H1 (cell line): ENCODE data around the gene TMED9. TPM values are rescaled to one million over a fixed set of nuclear protein-coding genes. Genes with fewer than 3 reads are reported as not detected.

Source experiments
- CTCF ChIA-PET: fragments of 300-600 bp; sonication (Branson Sonifier 250); formaldehyde crosslinking; loops from one replicate; lab custom pipeline; 2021; ENCODE audit not compliant: partially characterized antibody; lab: Charles Lee
- POLR2A ChIA-PET: fragments of 300-600 bp; sonication (Branson Sonifier 250); formaldehyde crosslinking; loops from one replicate; lab custom pipeline; 2021; ENCODE audit warnings: inconsistent platforms; ENCODE audit not compliant: partially characterized antibody; lab: Charles Lee
- DNase-seq, 2 experiments: peaks; one replicate each; pipeline versions ENCODE4 v3.0.0 to v3.0.0-alpha.2; 2010 to 2022; ENCODE audit warnings: low spot score in 2 of 2, low read depth in 1 of 2, mixed read lengths in 1 of 2
- FAIRE-seq: peaks from 2 replicates; lab custom pipeline; 2011; peaks lifted over from hg19 to GRCh38; lab: Jason Lieb, UNC
- H2AFZ ChIP-seq: 2 replicates; pipeline ENCODE4 v1.8.1; 2012; ENCODE audit warnings: low read length, inconsistent platforms
- H2AK5ac ChIP-seq: 2 replicates; pipeline ENCODE4 v1.6.1; 2013; ENCODE audit warnings: low read depth, low read length
- H2BK120ac ChIP-seq: replicated peaks from 2 replicates; pipeline ENCODE3; 2013; ENCODE audit warnings: low read depth, low read length, inconsistent platforms
- H2BK12ac ChIP-seq: 2 replicates; pipeline ENCODE4 v1.6.1; 2013; ENCODE audit warnings: low read depth, low read length
- H2BK15ac ChIP-seq: 2 replicates; pipeline ENCODE4 v1.6.1; 2013; ENCODE audit warnings: low read length
- H2BK20ac ChIP-seq: 2 replicates; pipeline ENCODE4 v1.6.1; 2013; ENCODE audit warnings: low read length
- H2BK5ac ChIP-seq: 2 replicates; pipeline ENCODE4 v1.6.1; 2013; ENCODE audit warnings: low read depth, low read length
- H3K14ac ChIP-seq: 2 replicates; pipeline ENCODE4 v1.6.1; 2013; ENCODE audit warnings: inconsistent platforms; ENCODE audit not compliant: insufficient read length
- H3K18ac ChIP-seq: 2 replicates; pipeline ENCODE4 v1.6.1; 2013; ENCODE audit warnings: low read length; ENCODE audit errors: extremely low read depth
- H3K23ac ChIP-seq: 2 replicates; pipeline ENCODE4 v1.6.1; 2013; ENCODE audit warnings: inconsistent platforms; ENCODE audit not compliant: insufficient read length
- H3K23me2 ChIP-seq: 2 replicates; pipeline ENCODE4 v1.6.1; 2013; ENCODE audit warnings: low read depth, low read length
- H3K27ac ChIP-seq: 2 replicates; pipeline ENCODE4 v1.6.1; 2011; ENCODE audit warnings: low read depth, low read length, inconsistent platforms
- H3K27me3 ChIP-seq, 4 experiments: replicated peaks in 1 of 4; 1 replicate in 1 of 4; 2 replicates in 3 of 4; pipeline versions ENCODE4 v1.6.1 to v1.8.1; 2011 to 2013; ENCODE audit warnings: low read length in 3 of 4, mild to moderate bottlenecking in 3 of 4, inconsistent platforms in 2 of 4, mixed read lengths in 2 of 4, moderate library complexity in 1 of 4; ENCODE audit not compliant: control insufficient read depth in 3 of 4, insufficient read depth in 3 of 4; ENCODE audit errors: extremely low read depth in 1 of 4
- H3K36me3 ChIP-seq, 4 experiments: 2 replicates each; pipeline versions ENCODE4 v1.6.1 to v1.8.1; 2011 to 2013; ENCODE audit warnings: mild to moderate bottlenecking in 4 of 4, low read length in 3 of 4, moderate library complexity in 2 of 4, control low read depth in 1 of 4, inconsistent platforms in 1 of 4; ENCODE audit not compliant: insufficient read depth in 4 of 4, control insufficient read depth in 2 of 4
- H3K4ac ChIP-seq: replicated peaks from 2 replicates; pipeline ENCODE3; 2013; ENCODE audit warnings: low read length, low read depth, mixed read lengths, inconsistent platforms; ENCODE audit not compliant: insufficient read length
- H3K4me1 ChIP-seq, 4 experiments: replicated peaks in 1 of 4; 1 replicate in 1 of 4; 2 replicates in 3 of 4; pipeline versions ENCODE4 v1.6.1 to v1.8.1; 2011 to 2013; ENCODE audit warnings: low read length in 3 of 4, inconsistent platforms in 2 of 4, mixed read lengths in 1 of 4; ENCODE audit not compliant: insufficient read depth in 4 of 4, control insufficient read depth in 3 of 4
- H3K4me2 ChIP-seq, 2 experiments: 2 replicates each; pipeline versions ENCODE4 v1.6.1 to v1.8.1; 2011 to 2013; ENCODE audit warnings: low read depth in 2 of 2, low read length in 2 of 2, control low read depth in 1 of 2, inconsistent platforms in 1 of 2, mild to moderate bottlenecking in 1 of 2; ENCODE audit not compliant: insufficient read depth in 1 of 2
- H3K4me3 ChIP-seq, 4 experiments: fragments of 200-600, 300-600 bp in 1 of 4; sonication (generic), shearing (Covaris generic), sonication (Bioruptor Twin) in 1 of 4; 2 replicates each; pipeline versions ENCODE4 v1.5.1 to v1.8.1; 2011 to 2016; ENCODE audit warnings: low read length in 4 of 4, low read depth in 3 of 4, control low read depth in 2 of 4, inconsistent platforms in 2 of 4, mild to moderate bottlenecking in 2 of 4, mixed read lengths in 1 of 4, moderate library complexity in 1 of 4; ENCODE audit not compliant: insufficient read depth in 2 of 4; ENCODE audit errors: extremely low read depth in 1 of 4
- H3K56ac ChIP-seq: replicated peaks from 2 replicates; pipeline ENCODE3; 2013; ENCODE audit warnings: low read depth, mild to moderate bottlenecking, mixed read lengths, low read length, inconsistent platforms; ENCODE audit not compliant: insufficient read length
- H3K79me1 ChIP-seq: 2 replicates; pipeline ENCODE4 v1.6.1; 2013; ENCODE audit warnings: low read depth, low read length, control low read depth
- H3K79me2 ChIP-seq, 2 experiments: 2 replicates each; pipeline versions ENCODE4 v1.6.1 to v1.8.1; 2012 to 2013; ENCODE audit warnings: low read length in 2 of 2, mild to moderate bottlenecking in 2 of 2, inconsistent platforms in 1 of 2; ENCODE audit not compliant: insufficient read depth in 2 of 2, control insufficient read depth in 1 of 2
- H3K9ac ChIP-seq, 4 experiments: replicated peaks in 1 of 4; 1 replicate in 1 of 4; 2 replicates in 3 of 4; pipeline versions ENCODE4 v1.6.1 to v1.8.1; 2011 to 2013; ENCODE audit warnings: low read depth in 3 of 4, low read length in 3 of 4, control low read depth in 2 of 4, mild to moderate bottlenecking in 2 of 4, moderate library complexity in 2 of 4, inconsistent platforms in 1 of 4; ENCODE audit errors: extremely low read depth in 1 of 4
- H3K9me3 ChIP-seq, 2 experiments: 2 replicates each; pipeline versions ENCODE4 v1.6.1 to v1.8.1; 2012 to 2013; ENCODE audit warnings: mild to moderate bottlenecking in 2 of 2, moderate library complexity in 2 of 2, control low read depth in 1 of 2, inconsistent platforms in 1 of 2, low read depth in 1 of 2, low read length in 1 of 2, mixed read lengths in 1 of 2; ENCODE audit not compliant: insufficient read depth in 2 of 2
- H4K20me1 ChIP-seq, 2 experiments: replicated peaks in 1 of 2; 2 replicates each; pipeline versions ENCODE3 to v1.8.1; 2011 to 2013; ENCODE audit warnings: inconsistent platforms in 2 of 2, low read length in 2 of 2, mild to moderate bottlenecking in 1 of 2; ENCODE audit not compliant: insufficient read depth in 2 of 2, control insufficient read depth in 1 of 2
- H4K5ac ChIP-seq: 2 replicates; pipeline ENCODE4 v1.6.1; 2013; ENCODE audit warnings: low read length, low read depth, mixed read lengths, inconsistent platforms; ENCODE audit not compliant: insufficient read length
- H4K8ac ChIP-seq: 2 replicates; pipeline ENCODE4 v1.8.0; 2013; ENCODE audit warnings: mild to moderate bottlenecking, moderate library complexity, low read length, inconsistent platforms; ENCODE audit not compliant: insufficient read depth; ENCODE audit errors: extremely low read depth
- H4K91ac ChIP-seq: replicated peaks from 2 replicates; pipeline ENCODE3; 2013; ENCODE audit warnings: low read length, mixed read lengths, inconsistent platforms; ENCODE audit not compliant: insufficient read length
- CBX8 ChIP-seq: fragments of 300-800, 300-1000 bp; sonication (generic); IDR thresholded peaks from 2 replicates; pipeline ENCODE4 v1.7.1; 2016; ENCODE audit warnings: low read depth, low read length, borderline replicate concordance
- CREB1 ChIP-seq: IDR thresholded peaks from 2 replicates; pipeline ENCODE4 v1.6.1; 2012; ENCODE audit warnings: inconsistent platforms
- GABPA ChIP-seq: IDR thresholded peaks from 2 replicates; pipeline ENCODE4 v1.6.1; 2011; ENCODE audit warnings: mild to moderate bottlenecking, low read length, moderate library complexity, borderline replicate concordance; ENCODE audit not compliant: insufficient read depth
- KDM5A ChIP-seq: fragments of 200-600 bp; IDR thresholded peaks from 2 replicates; pipeline ENCODE4 v1.7.1; 2012; ENCODE audit warnings: mild to moderate bottlenecking, low read length, inconsistent platforms, mixed read lengths
- POU5F1 ChIP-seq: IDR thresholded peaks from 2 replicates; pipeline ENCODE4 v1.6.1; 2011; ENCODE audit warnings: low read depth, mild to moderate bottlenecking, low read length, moderate library complexity
- RXRA ChIP-seq: IDR thresholded peaks from 2 replicates; pipeline ENCODE4 v1.6.1; 2011; ENCODE audit warnings: low read depth, mild to moderate bottlenecking, low read length, moderate library complexity; ENCODE audit not compliant: insufficient read depth
- SP4 ChIP-seq: IDR thresholded peaks from 2 replicates; pipeline ENCODE4 v1.6.1; 2012; ENCODE audit warnings: low read length, inconsistent platforms
- SRF ChIP-seq: IDR thresholded peaks from 2 replicates; pipeline ENCODE4 v1.6.1; 2011; ENCODE audit warnings: mild to moderate bottlenecking, low read depth, low read length, moderate library complexity
- TBP ChIP-seq: IDR thresholded peaks from 2 replicates; pipeline ENCODE4 v1.6.1; 2011; ENCODE audit warnings: low read depth, low read length, improper control_type of control experiment
- TEAD4 ChIP-seq: IDR thresholded peaks from 2 replicates; pipeline ENCODE4 v1.6.1; 2012; ENCODE audit warnings: low read depth, low read length, inconsistent platforms, mixed read lengths
- YY1 ChIP-seq: IDR thresholded peaks from 2 replicates; pipeline ENCODE4 v1.6.1; 2011; ENCODE audit warnings: low read depth, mild to moderate bottlenecking, low read length
- ZNF274 ChIP-seq: IDR thresholded peaks from 2 replicates; pipeline ENCODE4 v1.7.0; 2012; ENCODE audit warnings: low read length, borderline replicate concordance; ENCODE audit errors: extremely low read depth
- WGBS, 2 experiments: shearing (Covaris generic) in 1 of 2; methylation state at CpG; one replicate each; pipeline versions ENCODE4 v1.1.6 to v1.1.7; 2013 to 2015; ENCODE audit warnings: low lambda C conversion rate in 2 of 2, mixed read lengths in 2 of 2, inconsistent platforms in 1 of 2, low coverage in 1 of 2, missing lambda C conversion rate in 1 of 2; ENCODE audit not compliant: insufficient replicate concordance in 2 of 2, insufficient coverage in 1 of 2, insufficient read length in 1 of 2; ENCODE audit errors: extremely low coverage in 1 of 2, missing lambda C conversion rate in 1 of 2; 5-methylcytosine and 5-hydroxymethylcytosine counted together
- polyA plus RNA-seq, 7 experiments: library from polyadenylated mRNA; depleted of rRNA in 3 of 7; stranded (reverse) in 5 of 7; unstranded in 2 of 7; fragments of >200 nt in 5 of 7; fragments of 200-250 nt in 2 of 7; gene quantifications; 1 replicate in 5 of 7; 2 replicates in 1 of 7; 4 replicates in 1 of 7; pipeline versions ENCODE4 v1.2.1 to v1.2.3, GENCODE V29; 2011 to 2013; ENCODE audit warnings: missing spikeins in 2 of 7, mixed read lengths in 2 of 7
- total RNA-seq: library from RNA; stranded (reverse); fragmentation: NEBNext Ultra II Directional; extraction: Animal tissue kit (Norgen Biotek cat#: 25700); gene quantifications from 2 replicates; pipeline ENCODE4 v1.2.1, GENCODE V29; 2021

TMED9 gene
- total and polyA plus RNA-seq, 2 of the 8 experiments (the other 6 are each of a cell fraction or from before 2014, with no cell fraction given), result 130 to 160 TPM

GRCh38 chr5:177565046-177565445 lies 27.0 kb upstream of the TMED9 start:
- no peak for TF ChIP-seq CBX8
- TF ChIP-seq SRF, result no peak
- no peak for TF ChIP-seq CREB1
- no peak for TF ChIP-seq TEAD4
- TF ChIP-seq GABPA, result no peak
- TF ChIP-seq YY1, result no peak
- no peak for TF ChIP-seq RXRA
- TF ChIP-seq POU5F1, result no peak
- TF ChIP-seq KDM5A, result no peak
- no peak for TF ChIP-seq SP4
- TF ChIP-seq ZNF274, result no peak
- TF ChIP-seq TBP, result no peak
- Histone ChIP-seq H4K91ac (no peak overlapping the region), H3K79me1 (no peaks in the 10 kb centered on the region), H3K36me3 (no peaks in the 10 kb centered on the region), H3K79me2 (no peaks in the 10 kb centered on the region), H3K14ac (no peak overlapping the region), H3K4ac (no peak overlapping the region), H4K5ac (no peak overlapping the region), H3K27ac (no peak overlapping the region), H3K23me2 (no peaks in the 10 kb centered on the region), H3K56ac (no peak overlapping the region), H3K4me2 (no peak overlapping the region), H4K20me1 (no peaks in the 10 kb centered on the region), H2BK120ac (no peak overlapping the region), H3K18ac (no peak overlapping the region), H3K4me3 (no peak overlapping the region), H2AK5ac (no peak overlapping the region), H3K23ac (no peak overlapping the region), H3K27me3 (no peaks in the 10 kb centered on the region), H3K4me1 (no peaks in the 10 kb centered on the region), H3K9me3 (peaks cover 8 to 12% of the 10 kb centered on the region in 2 experiments), H2BK12ac (no peak overlapping the region), H2AFZ (no peak overlapping the region), H2BK15ac (no peak overlapping the region), H2BK5ac (no peak overlapping the region), H3K9ac (no peak overlapping the region; a peak in 1 of 7 replicates), H4K8ac (no peak overlapping the region), H2BK20ac (no peak overlapping the region)
- 89% methylated on average over 8 of the region's 8 CpGs; no CpG with 5 or more reads in 1 of the 2 experiments for WGBS, 2 experiments
- DNase-seq (no peak), FAIRE-seq (no peak)
- ChIA-PET POLR2A (no interaction called here), CTCF (no interaction called here)
